Heart left ventricle (tissue), 16 donors: Measurements from ENCODE around the gene ZFP36. TPM values are rescaled to one million over a fixed set of nuclear protein-coding genes. Genes with fewer than 3 reads are reported as not detected.

ENCODE experiments used
- ATAC-seq, 4 donors: fragments of 200-7000 bp; cut with Tn5 transposase; one replicate each; pipeline ENCODE4 v1.9.1; 2020 to 2022; ENCODE audit warnings: moderate library complexity in 4 of 4, mild to moderate bottlenecking in 3 of 4, moderate number of reproducible peaks in 1 of 4
- DNase-seq, 5 donors: peaks; one replicate each; pipeline ENCODE4 v3.0.0-alpha.2; 2020
- H3K27ac ChIP-seq, 12 donors: fragments of 200-600 bp; sonication (generic) in 4 of 12; one replicate each; pipeline versions ENCODE4 v1.5.0 to v1.8.0; 2016 to 2022; ENCODE audit warnings: mild to moderate bottlenecking in 2 of 12
- H3K27me3 ChIP-seq, 9 donors: fragments of 200-600 bp; sonication (generic) in 2 of 9; one replicate each; pipeline versions ENCODE4 v1.5.1 to v1.8.0; 2016 to 2022; ENCODE audit warnings: mild to moderate bottlenecking in 3 of 9
- H3K36me3 ChIP-seq, 9 donors: fragments of 200-600 bp; sonication (generic) in 2 of 9; one replicate each; pipeline versions ENCODE4 v1.5.0 to v1.8.0; 2018 to 2022; ENCODE audit warnings: mild to moderate bottlenecking in 2 of 9
- H3K4me1 ChIP-seq, 12 donors: fragments of 200-600 bp; sonication (generic) in 4 of 12; one replicate each; pipeline versions ENCODE4 v1.5.0 to v1.8.0; 2016 to 2022; ENCODE audit warnings: mild to moderate bottlenecking in 3 of 12
- H3K4me3 ChIP-seq, 12 donors: fragments of 200-600 bp; sonication (generic) in 4 of 12; one replicate each; pipeline versions ENCODE4 v1.5.0 to v1.8.0; 2017 to 2022; ENCODE audit warnings: mild to moderate bottlenecking in 9 of 12, moderate library complexity in 4 of 12
- H3K9me3 ChIP-seq, 12 donors: fragments of 200-600 bp; sonication (generic) in 4 of 12; one replicate each; pipeline versions ENCODE4 v1.5.0 to v1.8.0; 2016 to 2022; ENCODE audit warnings: mild to moderate bottlenecking in 1 of 12
- CTCF ChIP-seq, 12 donors: fragments of 200-600 bp; sonication (generic) in 4 of 12; IDR thresholded peaks; one replicate each; pipeline versions ENCODE4 v1.5.0 to v1.8.0; 2018 to 2022; ENCODE audit warnings: antibody characterized with exemption in 12 of 12, mild to moderate bottlenecking in 5 of 12
- POLR2A ChIP-seq, 2 donors: fragments of 450-650 bp; IDR thresholded peaks; one replicate each; pipeline ENCODE4 v1.6.1; 2017; ENCODE audit warnings: antibody characterized with exemption in 2 of 2, mild to moderate bottlenecking in 2 of 2, moderate library complexity in 2 of 2
- WGBS, 4 donors: extraction: QIAGEN DNeasy Blood & Tissue Kit in 2 of 4; methylation state at CpG; one replicate each; pipeline versions ENCODE4 v1.1.5 to v1.1.7; 2013 to 2018; 5-methylcytosine and 5-hydroxymethylcytosine counted together
- intact Hi-C, 10 donors: fragments of 100-400 bp; cut with DNase I; formaldehyde crosslinking; loops; one replicate each; pipeline versions ENCODE4 v1.11.1 to v1.14.2; 2022
- polyA plus RNA-seq, 2 donors: library from polyadenylated mRNA; stranded (reverse); fragments of 200-250 nt; gene quantifications; one replicate each; pipeline ENCODE4 v1.2.3, GENCODE V29; 2013
- total RNA-seq, 9 donors: library from RNA; depleted of rRNA in 2 of 9; stranded (reverse); fragments of >200 nt in 2 of 9; fragmentation: NEBNext Ultra II Directional in 3 of 9; extraction: Animal tissue kit (Norgen Biotek cat#: 25700) in 3 of 9; gene quantifications; one replicate each; pipeline versions ENCODE4 v1.1.0 to v1.2.4, GENCODE V29; 2016 to 2023
- donor health status: ischemic (EF 13 %, LVEDD 7.1; RV severe dilation, severe dysfunction).
- donor health status: healthy with polysubstance abuse.
- donor health status: DM: no; HTN: yes; CAD: no.
- donor health status: DM: no; HTN: no; CAD: no.
- donor health status: ischemic (EF 25% LVEDD 6.9; RV normal size, moderate dysfunction).
- donor health status: ischemic (EF 25% LVEDD 5.7; RV mildly dilated, moderate dysfunction).
- donor health status: healthy.
- donor health status: DM: yes; HTN: yes; CAD: no.
- donor health status: ischemic (EF 35%, LVEDD 5.7; RV mildly dilated, moderate dysfunction).
- donor health status: nonischemic (EF 11% LVEDD 7.7; RV severe dilation, severe dysfunction).
- donor health status: DM: yes; HTN: yes; CAD: no.
- donor health status: PGD.
- donor health status: ischemic (EF 29% LVEDD 5.4; RV normal size, mild dysfunction).
- donor health status: nonischemic (EF 23%, LVEDD 6.1; RV moderate dilation, normal function).

The ZFP36 gene
- total and polyA plus RNA-seq, 11 donors, result 16.1 to 145 (median 51.1) TPM

- peaks cover 1 to 62% (median 27%) of the 10 kb centered on the region in 12 donors for H3K4me1 ChIP-seq
- TF ChIP-seq POLR2A (IDR thresholded peaks at IDR 0.05) (no peak), CTCF (IDR thresholded peaks at IDR 0.05) (no peak)
- H3K4me3 ChIP-seq, result peak overlapping the region in 7 of 12 donors; percentile 80 to 100 (median 97)
- H3K9me3 ChIP-seq, result no peaks in the 10 kb centered on the region
- H3K27me3 ChIP-seq, result no peaks in the 10 kb centered on the region
- WGBS, 4 donors, result 93 to 95% (median 93%) methylated on average over 16 to 17 of the region's 17 CpGs
- DNase-seq, result peak in 1 of 5 donors; percentile 54
- intact Hi-C loops, result no loop called here
- H3K27ac ChIP-seq, result peak overlapping the region; percentile 94 to 100 (median 99)
- no peak for ATAC-seq
- H3K36me3 ChIP-seq, result peaks cover 3 to 26% (median 14%) of the 10 kb centered on the region in 9 donors
Measured at GRCh38 chr19:39405261-39405957, 1.2 kb upstream of the ZFP36 start.

DNA sequence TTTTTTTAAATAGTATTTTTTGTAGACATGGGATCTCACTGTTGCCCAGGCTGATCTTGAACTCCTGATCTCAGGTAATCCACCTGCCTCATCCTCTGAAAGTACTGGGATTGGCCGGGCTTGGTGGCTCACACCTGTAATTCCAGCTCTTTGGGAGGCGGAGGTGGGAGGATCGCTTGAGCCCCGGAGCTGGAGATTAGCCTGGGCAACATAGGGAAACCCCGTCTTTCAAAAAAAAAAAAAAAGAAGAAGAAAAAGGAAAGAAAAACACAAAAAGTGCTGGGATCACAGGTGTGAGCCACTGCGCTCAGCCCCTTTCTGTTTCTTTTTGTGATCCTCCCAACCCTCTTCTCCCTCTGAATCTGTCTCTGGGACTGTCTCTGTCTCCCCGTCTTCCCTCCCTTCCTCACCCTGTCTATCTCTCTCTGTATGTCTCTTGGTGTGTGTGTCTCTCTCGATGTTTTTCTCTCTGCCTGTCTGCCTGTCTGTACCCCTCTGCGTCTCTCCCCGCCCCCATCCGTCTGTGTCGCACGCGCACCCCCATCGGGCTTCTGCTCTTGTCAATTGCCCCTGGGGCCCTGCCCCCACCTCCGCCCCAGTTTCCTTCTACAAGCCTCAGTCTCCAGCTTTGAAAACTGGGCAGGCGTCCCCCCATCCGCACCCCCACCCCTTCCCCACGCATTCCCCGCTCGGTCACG is 540 bp upstream of the ZFP36 start:
- TF ChIP-seq CTCF (IDR thresholded peaks at IDR 0.05), result no peak
- TF ChIP-seq POLR2A (IDR thresholded peaks at IDR 0.05), result peak in 1 of 2 donors; percentile 25
- H3K9me3 ChIP-seq, result no peaks in the 10 kb centered on the region
- intact Hi-C loops, result no loop called here
- H3K4me3 ChIP-seq, result peak overlapping the region; percentile 59 to 100 (median 96)
- WGBS, 4 donors, result 17 to 21% (median 19%) methylated on average over 21 to 22 of the region's 22 CpGs
- H3K27me3 ChIP-seq, result no peaks in the 10 kb centered on the region
- DNase-seq (peak in 1 of 5 donors; percentile 35), ATAC-seq (peak in 3 of 4 donors; percentile 0 to 1 (median 0))
- H3K36me3 ChIP-seq, result peaks cover 3 to 26% (median 14%) of the 10 kb centered on the region in 9 donors
- H3K4me1 ChIP-seq, result peaks cover 5 to 69% (median 34%) of the 10 kb centered on the region in 12 donors
- H3K27ac ChIP-seq, result peak overlapping the region; percentile 94 to 100 (median 99)

DNA sequence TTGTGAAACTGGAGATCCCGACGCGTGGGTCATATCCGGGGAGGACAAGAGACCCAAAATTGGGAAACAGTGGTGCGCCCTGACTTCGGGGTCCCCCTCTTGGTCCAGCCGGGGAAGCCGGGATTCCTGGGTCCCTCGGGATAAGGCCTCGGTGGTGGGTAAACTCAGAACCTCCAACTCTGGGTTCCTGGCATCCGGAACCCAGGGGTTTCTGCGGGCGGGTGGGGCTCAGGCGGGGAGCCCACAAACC is 688 bp downstream of the ZFP36 start:
- no peak for ATAC-seq
- DNase-seq, result peak in 1 of 5 donors; percentile 78
- TF ChIP-seq CTCF (IDR thresholded peaks at IDR 0.05) (no peak), POLR2A (IDR thresholded peaks at IDR 0.05) (no peak)
- peaks cover 3 to 26% (median 14%) of the 10 kb centered on the region in 9 donors for H3K36me3 ChIP-seq
- peak overlapping the region; percentile 59 to 100 (median 96) for H3K4me3 ChIP-seq
- H3K9me3 ChIP-seq, result no peaks in the 10 kb centered on the region
- H3K4me1 ChIP-seq, result peaks cover 7 to 63% (median 32%) of the 10 kb centered on the region in 12 donors
- peak overlapping the region; percentile 94 to 100 (median 99) for H3K27ac ChIP-seq
- 0 to 8% (median 2%) methylated on average over 5 to 14 of the region's 14 CpGs for WGBS, 4 donors
- H3K27me3 ChIP-seq, result peaks cover 0 to 5% (median 0%) of the 10 kb centered on the region in 9 donors
- intact Hi-C loops, result no loop called here
